Left ventricle myocardium inferior (tissue), 1 donor: Measurements from ENCODE around the gene SYT14. TPM values are rescaled to one million over a fixed set of nuclear protein-coding genes. Genes with fewer than 3 reads are reported as not detected.

Experiments
- DNase-seq: peaks from one replicate; pipeline ENCODE4 v3.0.0-alpha.2; 2020
- H3K27ac ChIP-seq: fragments of 200-600 bp; replicated peaks from 2 replicates; pipeline ENCODE4 v1.8.0; 2021
- H3K27me3 ChIP-seq: fragments of 200-600 bp; 2 replicates; pipeline ENCODE4 v1.8.0; 2021; ENCODE audit warnings: low read depth
- H3K36me3 ChIP-seq: fragments of 200-600 bp; 2 replicates; pipeline ENCODE4 v1.8.0; 2021
- H3K4me1 ChIP-seq: fragments of 200-600 bp; 2 replicates; pipeline ENCODE4 v1.8.0; 2021
- H3K4me3 ChIP-seq: fragments of 200-600 bp; 2 replicates; pipeline ENCODE4 v1.8.0; 2021; ENCODE audit warnings: mild to moderate bottlenecking, moderate library complexity
- H3K9me3 ChIP-seq: fragments of 200-600 bp; replicated peaks from 2 replicates; pipeline ENCODE4 v1.8.0; 2021
- intact Hi-C: fragments of 100-400 bp; cut with micrococcal nuclease; formaldehyde crosslinking; loops from one replicate; pipeline ENCODE4 v1.11.0; 2022
- total RNA-seq: library from RNA; stranded (reverse); fragmentation: NEBNext Ultra II Directional; extraction: Animal tissue kit (Norgen Biotek cat#: 25700); gene quantifications from one replicate; pipeline ENCODE4 v1.2.1, GENCODE V29; 2021
- TF ChIP-seq, protein P1 (sequence below): fragments of 200-600 bp; IDR thresholded peaks from 2 replicates; pipeline ENCODE4 v1.8.0; 2021; ENCODE audit warnings: antibody characterized with exemption, mild to moderate bottlenecking, borderline replicate concordance
- donor health status: DM: no; HTN: yes; CAD: no; lungs with severe emphysema.

Gene SYT14
- total RNA-seq, 1 donor from 2014 or later = not detected

DNA sequence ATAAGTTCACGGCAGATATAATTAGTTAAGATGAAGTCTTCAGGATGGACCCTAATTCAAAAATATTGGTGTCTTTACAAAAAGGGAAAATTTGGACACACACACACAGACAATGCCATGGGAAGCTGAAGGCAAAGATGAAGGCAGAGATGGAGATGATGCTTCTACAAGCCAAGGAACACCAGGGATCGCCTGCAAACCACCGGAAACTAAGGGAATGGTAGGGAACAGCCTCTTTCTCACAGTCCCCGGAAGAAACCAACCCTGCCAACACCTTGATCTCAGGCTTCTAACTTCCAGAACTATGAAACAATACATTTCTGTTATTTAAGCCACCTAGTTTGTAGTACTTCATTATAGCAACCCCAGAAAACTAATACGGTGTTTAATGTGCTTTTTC, 279.5 kb downstream of the SYT14 start:
- TF ChIP-seq, protein P1, sequence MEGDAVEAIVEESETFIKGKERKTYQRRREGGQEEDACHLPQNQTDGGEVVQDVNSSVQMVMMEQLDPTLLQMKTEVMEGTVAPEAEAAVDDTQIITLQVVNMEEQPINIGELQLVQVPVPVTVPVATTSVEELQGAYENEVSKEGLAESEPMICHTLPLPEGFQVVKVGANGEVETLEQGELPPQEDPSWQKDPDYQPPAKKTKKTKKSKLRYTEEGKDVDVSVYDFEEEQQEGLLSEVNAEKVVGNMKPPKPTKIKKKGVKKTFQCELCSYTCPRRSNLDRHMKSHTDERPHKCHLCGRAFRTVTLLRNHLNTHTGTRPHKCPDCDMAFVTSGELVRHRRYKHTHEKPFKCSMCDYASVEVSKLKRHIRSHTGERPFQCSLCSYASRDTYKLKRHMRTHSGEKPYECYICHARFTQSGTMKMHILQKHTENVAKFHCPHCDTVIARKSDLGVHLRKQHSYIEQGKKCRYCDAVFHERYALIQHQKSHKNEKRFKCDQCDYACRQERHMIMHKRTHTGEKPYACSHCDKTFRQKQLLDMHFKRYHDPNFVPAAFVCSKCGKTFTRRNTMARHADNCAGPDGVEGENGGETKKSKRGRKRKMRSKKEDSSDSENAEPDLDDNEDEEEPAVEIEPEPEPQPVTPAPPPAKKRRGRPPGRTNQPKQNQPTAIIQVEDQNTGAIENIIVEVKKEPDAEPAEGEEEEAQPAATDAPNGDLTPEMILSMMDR = no peak
- intact Hi-C loops = no loop called here
- Histone ChIP-seq H3K4me3 (no peak overlapping the region), H3K9me3 (no peaks in the 10 kb centered on the region), H3K4me1 (no peaks in the 10 kb centered on the region), H3K27me3 (peaks cover 23% of the 10 kb centered on the region), H3K36me3 (no peaks in the 10 kb centered on the region), H3K27ac (no peak overlapping the region)
- DNase-seq = no peak

DNA sequence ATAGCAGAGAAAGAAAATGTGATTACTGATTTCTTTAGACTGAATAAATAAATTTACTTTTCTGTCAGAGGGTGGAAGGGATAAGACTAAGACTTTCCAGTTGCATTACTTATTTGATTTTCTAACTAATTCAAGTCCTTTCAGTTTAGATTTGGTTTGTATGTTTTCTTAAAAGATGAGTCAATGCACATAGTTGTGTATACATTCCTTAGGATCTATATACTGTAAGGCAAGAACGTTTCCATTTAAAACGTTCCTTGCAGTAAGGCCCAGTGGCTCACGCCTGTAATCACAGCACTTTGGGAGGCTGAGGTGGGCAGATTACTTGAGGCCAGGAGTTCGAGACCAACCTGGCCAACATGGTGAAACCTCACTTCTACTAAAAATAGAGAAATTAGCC, 280.0 kb downstream of the SYT14 start:
- Histone ChIP-seq H3K4me1 (peaks cover 5% of the 10 kb centered on the region), H3K27me3 (peaks cover 17% of the 10 kb centered on the region), H3K27ac (no peak overlapping the region), H3K9me3 (no peaks in the 10 kb centered on the region), H3K36me3 (no peaks in the 10 kb centered on the region), H3K4me3 (no peak overlapping the region)
- no peak for DNase-seq
- intact Hi-C loops = no loop called here
- TF ChIP-seq, protein P1 = no peak

Other genes with a start within 250 kb of the SYT14 start
- gene HSD11B1, start 233.4 kb upstream of the SYT14 start, total RNA-seq = 4.1 TPM
- 1.2 TPM for gene TRAF3IP3, start 182.2 kb upstream of the SYT14 start, total RNA-seq
- 1.9 TPM for gene C1orf74, start 153.7 kb upstream of the SYT14 start, total RNA-seq
- gene IRF6, start 132.1 kb upstream of the SYT14 start, total RNA-seq = 43.3 TPM
- 2.4 TPM for gene UTP25, start 110.2 kb upstream of the SYT14 start, total RNA-seq